Hepatocyte (in vitro differentiated cells): ENCODE data around the gene PARN. TPM values are rescaled to one million over a fixed set of nuclear protein-coding genes. Genes with fewer than 3 reads are reported as not detected.

Experiments
- DNase-seq: peaks from one replicate; pipeline ENCODE4 v3.0.0-alpha.2; 2016; ENCODE audit warnings: low spot score
- H2AFZ ChIP-seq: fragments of 200-600 bp; sonication (generic); 2 replicates; pipeline ENCODE4 v1.6.0; 2016; ENCODE audit warnings: antibody characterized with exemption, mild to moderate bottlenecking
- H3K27ac ChIP-seq: fragments of 200-600 bp; sonication (generic); 2 replicates; pipeline ENCODE4 v1.5.1; 2016; ENCODE audit warnings: mild to moderate bottlenecking
- H3K27me3 ChIP-seq: fragments of 200-600 bp; sonication (generic); 2 replicates; pipeline ENCODE4 v1.6.1; 2016
- H3K36me3 ChIP-seq: fragments of 200-600 bp; sonication (generic); replicated peaks from 2 replicates; pipeline ENCODE4 v1.5.1; 2016; ENCODE audit warnings: low read depth; ENCODE audit not compliant: insufficient read depth
- H3K4me1 ChIP-seq: fragments of 200-600 bp; sonication (generic); 2 replicates; pipeline ENCODE4 v1.5.1; 2016; ENCODE audit warnings: mild to moderate bottlenecking, moderate library complexity; ENCODE audit not compliant: insufficient read depth
- H3K4me2 ChIP-seq: fragments of 200-600 bp; sonication (generic); 2 replicates; pipeline ENCODE4 v1.6.0; 2016
- H3K4me3 ChIP-seq: fragments of 200-600 bp; sonication (generic); 2 replicates; pipeline ENCODE4 v1.5.1; 2016; ENCODE audit warnings: mild to moderate bottlenecking
- H3K79me2 ChIP-seq: fragments of 200-600 bp; sonication (generic); 2 replicates; pipeline ENCODE4 v1.6.0; 2017; ENCODE audit warnings: mild to moderate bottlenecking
- H3K9me2 ChIP-seq: fragments of 200-600 bp; sonication (generic); replicated peaks from 2 replicates; pipeline ENCODE4 v1.6.0; 2017; ENCODE audit warnings: mild to moderate bottlenecking; ENCODE audit not compliant: insufficient read depth
- H3K9me3 ChIP-seq: fragments of 200-600 bp; sonication (generic); 2 replicates; pipeline ENCODE4 v1.5.1; 2016; ENCODE audit warnings: low read depth, mild to moderate bottlenecking
- H4K20me1 ChIP-seq: fragments of 200-600 bp; sonication (generic); 2 replicates; pipeline ENCODE4 v1.6.0; 2016; ENCODE audit warnings: mild to moderate bottlenecking; ENCODE audit not compliant: insufficient read depth, poor library complexity, severe bottlenecking
- CTCF ChIP-seq: fragments of 200-600 bp; sonication (generic); IDR thresholded peaks from 2 replicates; pipeline ENCODE4 v1.5.1; 2016; ENCODE audit warnings: antibody characterized with exemption, mild to moderate bottlenecking; ENCODE audit not compliant: poor library complexity
- EZH2 ChIP-seq: fragments of 200-600 bp; sonication (generic); IDR thresholded peaks from 2 replicates; pipeline ENCODE4 v1.6.1; 2016; ENCODE audit warnings: antibody characterized with exemption, mild to moderate bottlenecking, borderline replicate concordance
- EZH2phosphoT487 ChIP-seq: fragments of 200-600 bp; sonication (generic); IDR thresholded peaks from one replicate; pipeline ENCODE4 v1.6.1; 2018; ENCODE audit warnings: antibody characterized with exemption, mild to moderate bottlenecking, low read depth, moderate library complexity; ENCODE audit not compliant: unreplicated experiment, severe bottlenecking
- WGBS: methylation state at CpG from one replicate; pipeline ENCODE4 v1.1.6; 2016; ENCODE audit warnings: low lambda C conversion rate; ENCODE audit errors: missing lambda C conversion rate; 5-methylcytosine and 5-hydroxymethylcytosine counted together
- polyA plus RNA-seq: library from polyadenylated mRNA; unstranded; fragments of >200 nt; fragmentation: Nextera tagmentation; extraction: Ambion mirVana; gene quantifications from 2 replicates; pipeline ENCODE4 v1.2.1, GENCODE V29; 2016
- total RNA-seq: library from RNA; depleted of rRNA; stranded (reverse); fragments of >200 nt; gene quantifications from 2 replicates; pipeline ENCODE4 v1.2.3, GENCODE V29; 2014

Gene PARN
- total and polyA plus RNA-seq, 2 experiments from 2014 or later: 23.7 to 35.6 TPM

- H3K27ac ChIP-seq: no peak overlapping the region
- no peaks in the 10 kb centered on the region for H3K9me3 ChIP-seq
- no peaks in the 10 kb centered on the region for H3K27me3 ChIP-seq
- TF ChIP-seq CTCF (no peak), EZH2 (no peak), EZH2phosphoT487 (no peak)
- H2AFZ ChIP-seq: no peak overlapping the region
- no peaks in the 10 kb centered on the region for H3K79me2 ChIP-seq
- DNase-seq: no peak
- H3K36me3 ChIP-seq: peaks cover 9% of the 10 kb centered on the region
- no peaks in the 10 kb centered on the region for H4K20me1 ChIP-seq
- no peak overlapping the region for H3K4me3 ChIP-seq
- WGBS: 97% methylated on average over 6 of the region's 6 CpGs
- H3K4me2 ChIP-seq: no peak overlapping the region
- no peaks in the 10 kb centered on the region for H3K4me1 ChIP-seq
- no peaks in the 10 kb centered on the region for H3K9me2 ChIP-seq
Observed at GRCh38 chr16:14602443-14602963, 27.6 kb downstream of the PARN start.

- H3K36me3 ChIP-seq: peaks cover 9% of the 10 kb centered on the region
- no peaks in the 10 kb centered on the region for H3K9me3 ChIP-seq
- H3K27me3 ChIP-seq: no peaks in the 10 kb centered on the region
- no peaks in the 10 kb centered on the region for H3K9me2 ChIP-seq
- H2AFZ ChIP-seq: no peak overlapping the region
- 64% methylated on average over 2 of the region's 2 CpGs for WGBS
- peak; percentile 24 for DNase-seq
- no peaks in the 10 kb centered on the region for H3K4me1 ChIP-seq
- H3K79me2 ChIP-seq: no peaks in the 10 kb centered on the region
- no peaks in the 10 kb centered on the region for H4K20me1 ChIP-seq
- no peak overlapping the region for H3K4me3 ChIP-seq
- no peak overlapping the region for H3K27ac ChIP-seq
- TF ChIP-seq EZH2phosphoT487 (no peak), EZH2 (no peak), CTCF (peak; percentile 48)
- no peak overlapping the region for H3K4me2 ChIP-seq
Observed at GRCh38 chr16:14600164-14600563, 29.9 kb downstream of the PARN start.

- TF ChIP-seq EZH2phosphoT487: no peak
- no peak for TF ChIP-seq EZH2
- no peak for TF ChIP-seq CTCF
- no peak overlapping the region for H3K4me2 ChIP-seq
Observed at GRCh38 chr16:14586637-14587305, 43.3 kb downstream of the PARN start.

More at GRCh38 chr16:14586637-14587305, 43.3 kb downstream of the PARN start:
- Histone ChIP-seq H3K4me1 (no peaks in the 10 kb centered on the region), H3K9me3 (no peaks in the 10 kb centered on the region), H3K27me3 (no peaks in the 10 kb centered on the region), H2AFZ (no peak overlapping the region), H3K79me2 (no peaks in the 10 kb centered on the region), H3K9me2 (no peaks in the 10 kb centered on the region), H4K20me1 (no peaks in the 10 kb centered on the region), H3K36me3 (no peaks in the 10 kb centered on the region), H3K27ac (no peak overlapping the region), H3K4me3 (no peak overlapping the region)
- 66% methylated on average over 3 of the region's 3 CpGs for WGBS
- DNase-seq: no peak
